ENCODE data around the gene MCC. TPM values are rescaled to one million over a fixed set of nuclear protein-coding genes. Genes with fewer than 3 reads are reported as not detected.

The MCC gene
- total and polyA plus RNA-seq, 2 donors (not counting 1 experiment from before 2014, with no cell fraction given): 3.2 to 41.3 TPM

GRCh38 chr5:113177225-113177624 lies 311.0 kb downstream of the MCC start:
- Histone ChIP-seq H3K4me2 (ENCODE audit: extremely low read depth, insufficient read depth, low read length) (no peak overlapping the region), H3K4me3 (replicated peaks in 1 of 4; ENCODE audit: control extremely low read depth in 1 of 4, insufficient read depth in 1 of 4, low read depth in 3 of 4, low read length in 4 of 4) (no peak overlapping the region), H3K9me3 (ENCODE audit: control insufficient read depth, insufficient read depth, low read depth, low read length) (no peaks in the 10 kb centered on the region), H3K36me3 (ENCODE audit: control insufficient read depth, insufficient read depth, low read length) (no peaks in the 10 kb centered on the region), H3K27ac (ENCODE audit: insufficient read depth, low read length) (no peak overlapping the region), H3K79me2 (ENCODE audit: control insufficient read depth, insufficient read depth, low read length) (no peaks in the 10 kb centered on the region), H3K27me3 (ENCODE audit: control insufficient read depth, insufficient read depth, low read length) (no peaks in the 10 kb centered on the region), H3K9ac (ENCODE audit: insufficient read depth, low read length) (no peak overlapping the region), H3K4me1 (ENCODE audit: control insufficient read depth, extremely low read depth, insufficient read depth, low read length) (no peaks in the 10 kb centered on the region), H2AFZ (ENCODE audit: low read length) (no peak overlapping the region), H4K20me1 (ENCODE audit: control insufficient read depth, extremely low read depth, insufficient read depth, low read length) (no peaks in the 10 kb centered on the region)
- no peak for DNase-seq (ENCODE audit: low read depth in 2 of 2)
- TF ChIP-seq EZH2 (IDR thresholded peaks at IDR 0.05; ENCODE audit: low read length, missing control alignments): no peak
- TF ChIP-seq CTCF (conservative IDR thresholded peaks at IDR 0.05 in 1 of 2, IDR thresholded peaks at IDR 0.05 in 1 of 2; ENCODE audit: low read depth in 1 of 2, low read length in 2 of 2): no peak

- no peak overlapping the region for H3K27ac ChIP-seq (ENCODE audit: insufficient read depth, low read length)
- no peak overlapping the region for H3K4me3 ChIP-seq (replicated peaks in 1 of 4; ENCODE audit: control extremely low read depth in 1 of 4, insufficient read depth in 1 of 4, low read depth in 3 of 4, low read length in 4 of 4)
- H3K9me3 ChIP-seq (ENCODE audit: control insufficient read depth, insufficient read depth, low read depth, low read length): no peaks in the 10 kb centered on the region
- no peak overlapping the region for H3K9ac ChIP-seq (ENCODE audit: insufficient read depth, low read length)
- H3K4me2 ChIP-seq (ENCODE audit: extremely low read depth, insufficient read depth, low read length): no peak overlapping the region
- DNase-seq (ENCODE audit: low read depth in 2 of 2): no peak
- no peaks in the 10 kb centered on the region for H3K36me3 ChIP-seq (ENCODE audit: control insufficient read depth, insufficient read depth, low read length)
- H3K79me2 ChIP-seq (ENCODE audit: control insufficient read depth, insufficient read depth, low read length): no peaks in the 10 kb centered on the region
- TF ChIP-seq CTCF (conservative IDR thresholded peaks at IDR 0.05 in 1 of 2, IDR thresholded peaks at IDR 0.05 in 1 of 2; ENCODE audit: low read depth in 1 of 2, low read length in 2 of 2): no peak
- TF ChIP-seq EZH2 (IDR thresholded peaks at IDR 0.05; ENCODE audit: low read length, missing control alignments): no peak
- no peaks in the 10 kb centered on the region for H4K20me1 ChIP-seq (ENCODE audit: control insufficient read depth, extremely low read depth, insufficient read depth, low read length)
- H3K27me3 ChIP-seq (ENCODE audit: control insufficient read depth, insufficient read depth, low read length): no peaks in the 10 kb centered on the region
- no peak overlapping the region for H2AFZ ChIP-seq (ENCODE audit: low read length)
- H3K4me1 ChIP-seq (ENCODE audit: control insufficient read depth, extremely low read depth, insufficient read depth, low read length): no peaks in the 10 kb centered on the region
These were observed 311.5 kb downstream of the MCC start for GRCh38 chr5:113176734-113177133.

GRCh38 chr5:113176196-113176595 lies 312.1 kb downstream of the MCC start:
- no peaks in the 10 kb centered on the region for H3K4me1 ChIP-seq (ENCODE audit: control insufficient read depth, extremely low read depth, insufficient read depth, low read length)
- TF ChIP-seq CTCF (conservative IDR thresholded peaks at IDR 0.05 in 1 of 2, IDR thresholded peaks at IDR 0.05 in 1 of 2; ENCODE audit: low read depth in 1 of 2, low read length in 2 of 2) (no peak), EZH2 (IDR thresholded peaks at IDR 0.05; ENCODE audit: low read length, missing control alignments) (no peak)
- no peaks in the 10 kb centered on the region for H3K36me3 ChIP-seq (ENCODE audit: control insufficient read depth, insufficient read depth, low read length)
- H3K27me3 ChIP-seq (ENCODE audit: control insufficient read depth, insufficient read depth, low read length): no peaks in the 10 kb centered on the region
- DNase-seq (ENCODE audit: low read depth in 2 of 2): no peak
- H3K4me3 ChIP-seq (replicated peaks in 1 of 4; ENCODE audit: control extremely low read depth in 1 of 4, insufficient read depth in 1 of 4, low read depth in 3 of 4, low read length in 4 of 4): no peak overlapping the region
- H4K20me1 ChIP-seq (ENCODE audit: control insufficient read depth, extremely low read depth, insufficient read depth, low read length): no peaks in the 10 kb centered on the region
- no peaks in the 10 kb centered on the region for H3K79me2 ChIP-seq (ENCODE audit: control insufficient read depth, insufficient read depth, low read length)
- no peaks in the 10 kb centered on the region for H3K9me3 ChIP-seq (ENCODE audit: control insufficient read depth, insufficient read depth, low read depth, low read length)
- H2AFZ ChIP-seq (ENCODE audit: low read length): no peak overlapping the region
- no peak overlapping the region for H3K4me2 ChIP-seq (ENCODE audit: extremely low read depth, insufficient read depth, low read length)
- no peak overlapping the region for H3K27ac ChIP-seq (ENCODE audit: insufficient read depth, low read length)
- no peak overlapping the region for H3K9ac ChIP-seq (ENCODE audit: insufficient read depth, low read length)
